Muscle of arm (tissue), 12 donors: ENCODE data around the gene DSCAM. TPM values are rescaled to one million over a fixed set of nuclear protein-coding genes. Genes with fewer than 3 reads are reported as not detected.

Experiments used
- DNase-seq: peaks from one replicate; pipeline ENCODE4 v3.0.0-alpha.2; 2013
- polyA plus RNA-seq, 12 donors: library from polyadenylated mRNA; unstranded; fragments of 120-200 nt; gene quantifications; one replicate each; pipeline ENCODE4 v1.2.1, GENCODE V29; 2013; ENCODE audit not compliant: insufficient read length in 12 of 12

The DSCAM gene
- polyA plus RNA-seq, 12 donors = 0.54 to 2.2 (median 1.4) TPM; not detected in 1

GRCh38 chr21:40841524-40842196 lies 5.3 kb downstream of the DSCAM start:
- peak; percentile 54 for DNase-seq

DNA sequence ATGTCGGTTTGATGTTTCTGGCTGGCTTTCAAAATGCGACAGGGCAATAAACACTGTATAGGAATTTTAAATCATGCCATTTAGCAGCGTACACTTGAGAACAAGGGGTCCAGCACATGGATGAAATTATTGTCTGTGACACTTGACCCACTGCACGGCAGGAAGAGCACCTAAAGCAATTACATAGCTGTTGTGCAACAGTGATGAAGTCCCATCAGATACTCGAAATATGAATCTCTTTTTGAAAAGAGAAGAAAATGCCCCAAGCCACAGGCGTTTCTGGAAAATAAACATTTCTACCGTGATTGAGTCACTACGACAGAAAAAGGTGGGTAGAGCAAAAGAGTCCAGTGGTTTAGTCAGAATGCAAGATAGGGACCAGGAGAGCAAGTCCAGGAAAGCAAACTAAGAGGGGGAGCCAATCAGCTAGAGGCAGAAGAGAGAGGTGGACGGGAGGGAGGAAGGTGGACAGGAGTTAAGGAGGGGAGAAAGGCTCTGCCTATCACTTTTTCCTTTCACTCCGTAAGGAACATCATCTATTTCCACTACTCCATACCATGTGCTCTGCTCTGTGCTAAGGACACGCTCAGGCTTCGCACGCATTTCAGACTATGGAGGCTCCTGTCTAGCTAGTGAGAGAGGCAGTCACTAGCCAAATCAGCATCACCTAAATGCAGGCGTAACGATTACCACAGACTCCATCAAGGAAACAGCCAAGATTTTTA lies 6.4 kb downstream of the DSCAM start:
- DNase-seq = no peak

DNA sequence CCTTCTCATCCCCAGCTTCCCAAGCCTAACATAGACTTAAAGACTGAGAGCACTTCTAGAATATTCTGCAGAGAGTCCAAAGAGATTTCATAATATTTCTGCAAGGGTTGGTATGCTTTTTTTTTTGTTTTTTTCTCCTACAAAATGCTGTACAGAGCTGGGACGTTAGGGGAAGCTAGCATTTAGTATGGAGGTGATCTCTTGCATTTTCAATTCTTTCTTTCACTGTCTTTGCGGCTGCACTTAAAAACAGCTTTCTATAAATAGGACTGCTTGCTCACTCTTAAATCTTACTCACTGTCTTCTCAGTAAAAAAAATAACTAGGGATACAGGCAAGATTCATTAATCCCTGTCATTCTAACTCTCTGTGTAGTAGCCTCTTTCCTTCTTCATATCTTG lies 7.4 kb downstream of the DSCAM start:
- no peak for DNase-seq

GRCh38 chr21:40837456-40837855 lies 9.5 kb downstream of the DSCAM start:
- DNase-seq = no peak

DNA sequence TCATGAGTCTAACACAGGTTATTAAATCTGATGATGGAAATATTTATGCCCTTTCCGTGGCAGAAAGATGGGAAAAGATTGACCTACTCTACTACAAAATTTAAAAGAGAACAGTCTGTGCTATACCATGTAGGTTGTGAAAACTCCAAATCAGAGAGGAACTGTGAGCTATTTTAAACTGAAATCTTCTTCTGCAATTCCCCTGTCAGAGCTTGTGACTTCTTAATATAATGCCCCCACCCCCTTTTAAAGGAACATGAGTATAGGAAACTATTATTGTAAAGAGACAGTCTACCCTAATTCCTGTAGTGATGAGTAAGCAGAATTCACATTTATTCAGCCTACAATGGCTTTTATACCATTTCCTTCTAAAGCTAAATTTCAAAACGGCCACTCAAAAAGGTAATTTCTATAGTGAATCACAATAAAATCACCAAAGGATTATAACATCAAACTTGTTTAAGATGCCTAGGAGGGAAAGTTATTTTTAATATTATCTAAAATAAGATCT lies 11.7 kb downstream of the DSCAM start:
- DNase-seq = no peak

GRCh38 chr21:40833184-40833583 lies 13.8 kb downstream of the DSCAM start:
- DNase-seq = no peak

GRCh38 chr21:40832316-40832715 lies 14.6 kb downstream of the DSCAM start:
- no peak for DNase-seq

DNA sequence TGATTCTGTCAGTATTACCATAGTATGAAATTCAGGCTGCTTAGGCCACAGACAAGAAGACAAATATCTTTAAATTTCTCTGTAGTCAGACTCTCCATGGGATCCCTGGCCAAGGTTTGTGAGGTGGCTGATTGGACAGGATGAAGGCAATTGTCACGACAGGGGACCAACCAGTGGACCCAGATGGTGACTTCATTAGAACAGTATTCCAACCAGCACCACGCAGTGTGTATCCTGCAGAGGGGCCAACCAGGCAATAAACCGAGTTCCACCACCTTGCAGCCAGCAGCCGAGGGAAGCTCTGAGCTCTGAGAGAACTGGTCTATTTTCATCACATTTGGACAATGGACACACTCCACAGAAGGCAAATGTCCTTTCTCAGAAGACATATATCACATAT lies 16.1 kb downstream of the DSCAM start:
- DNase-seq = no peak

GRCh38 chr21:40829791-40830190 lies 17.2 kb downstream of the DSCAM start:
- DNase-seq = no peak

GRCh38 chr21:40829308-40829707 lies 17.6 kb downstream of the DSCAM start:
- no peak for DNase-seq

- no peak for DNase-seq
Measured at GRCh38 chr21:40827509-40827908, 19.4 kb downstream of the DSCAM start.

GRCh38 chr21:40819071-40819900 lies 27.7 kb downstream of the DSCAM start:
- no peak for DNase-seq

- DNase-seq = no peak
Measured at GRCh38 chr21:40813918-40814317, 33.0 kb downstream of the DSCAM start.

DNA sequence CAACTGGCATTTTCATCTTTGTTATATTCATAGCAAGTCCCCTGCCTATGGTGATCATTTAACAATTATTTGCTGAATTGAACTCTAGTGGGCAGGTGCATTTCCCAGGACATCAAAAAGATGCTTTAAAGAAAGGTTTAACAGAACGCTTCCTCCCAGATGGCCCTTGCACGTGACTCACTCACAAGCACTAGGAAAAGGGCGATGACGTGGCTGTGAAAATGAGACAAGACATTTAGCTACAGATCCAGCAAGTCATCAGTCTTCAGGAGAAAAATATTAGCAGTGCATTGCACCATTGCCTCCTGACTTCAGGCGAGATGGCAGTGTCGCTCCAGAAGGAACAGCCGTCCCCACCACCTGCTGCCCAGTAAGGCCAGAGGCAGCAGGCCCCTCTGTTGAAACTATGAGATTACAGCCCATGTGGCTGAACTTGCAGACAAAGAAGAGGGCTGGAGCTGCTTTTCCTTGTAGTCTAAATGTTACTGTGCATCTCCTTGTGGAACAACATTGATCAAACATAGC lies 37.2 kb downstream of the DSCAM start:
- no peak for DNase-seq

DNA sequence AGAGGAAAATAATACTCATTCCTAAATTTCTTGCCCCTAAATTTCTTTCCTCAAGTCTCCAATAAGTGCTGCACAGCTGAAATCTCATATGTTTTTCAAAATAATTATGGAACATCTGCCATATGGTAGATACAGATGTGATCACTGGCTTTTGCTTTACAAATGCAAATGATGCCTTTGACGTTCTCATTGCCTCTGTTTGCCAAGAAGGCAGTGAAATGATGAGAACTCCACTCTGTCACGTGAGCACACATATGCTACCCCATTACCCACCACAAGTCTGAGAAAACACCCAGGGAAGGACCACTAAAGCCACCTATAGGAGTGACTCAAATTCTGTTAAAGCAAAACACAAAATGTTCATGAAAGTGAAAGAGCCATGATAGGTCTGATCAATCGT lies 43.9 kb downstream of the DSCAM start:
- no peak for DNase-seq

GRCh38 chr21:40800126-40800525 lies 46.8 kb downstream of the DSCAM start:
- no peak for DNase-seq

DNA sequence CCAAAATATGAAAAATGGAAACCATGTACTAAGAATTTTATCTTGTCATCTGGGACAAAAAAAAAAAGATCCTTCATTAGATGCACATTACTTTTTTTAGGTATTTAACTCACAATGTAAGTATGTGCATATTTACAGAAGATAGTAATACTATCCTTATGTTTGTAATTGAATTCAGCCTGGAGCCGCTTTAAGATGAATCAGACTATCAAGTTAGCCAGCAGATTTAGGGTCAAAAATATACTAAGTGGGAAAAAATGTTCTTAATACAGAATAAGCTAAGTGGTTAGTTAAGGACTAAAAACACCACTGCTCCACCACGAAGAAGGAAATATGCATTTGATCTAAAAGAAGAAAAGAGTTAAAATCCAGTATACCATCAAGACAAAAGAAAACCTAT lies 49.1 kb downstream of the DSCAM start:
- DNase-seq = no peak

DNA sequence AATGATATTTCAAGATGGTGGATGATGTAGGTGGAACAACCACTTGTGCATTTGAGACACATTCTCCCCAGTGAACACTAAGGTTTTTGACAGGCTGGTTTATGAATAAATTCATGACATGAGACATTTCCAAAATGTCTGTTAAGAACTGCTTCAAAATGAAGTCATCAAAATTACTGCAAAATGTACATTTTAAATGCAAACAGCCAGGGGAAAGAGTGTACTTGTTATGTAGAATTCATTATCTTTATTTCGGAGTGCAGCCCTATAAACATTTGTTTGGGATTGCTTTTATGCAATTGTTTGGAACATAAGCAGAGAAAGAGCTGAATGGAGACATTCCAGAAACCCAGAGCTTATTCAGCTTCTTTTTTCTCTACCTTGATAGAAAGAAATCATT lies 49.5 kb downstream of the DSCAM start:
- no peak for DNase-seq

GRCh38 chr21:40796464-40796863 lies 50.5 kb downstream of the DSCAM start:
- DNase-seq = no peak

GRCh38 chr21:40795313-40795712 lies 51.6 kb downstream of the DSCAM start:
- DNase-seq = no peak

DNA sequence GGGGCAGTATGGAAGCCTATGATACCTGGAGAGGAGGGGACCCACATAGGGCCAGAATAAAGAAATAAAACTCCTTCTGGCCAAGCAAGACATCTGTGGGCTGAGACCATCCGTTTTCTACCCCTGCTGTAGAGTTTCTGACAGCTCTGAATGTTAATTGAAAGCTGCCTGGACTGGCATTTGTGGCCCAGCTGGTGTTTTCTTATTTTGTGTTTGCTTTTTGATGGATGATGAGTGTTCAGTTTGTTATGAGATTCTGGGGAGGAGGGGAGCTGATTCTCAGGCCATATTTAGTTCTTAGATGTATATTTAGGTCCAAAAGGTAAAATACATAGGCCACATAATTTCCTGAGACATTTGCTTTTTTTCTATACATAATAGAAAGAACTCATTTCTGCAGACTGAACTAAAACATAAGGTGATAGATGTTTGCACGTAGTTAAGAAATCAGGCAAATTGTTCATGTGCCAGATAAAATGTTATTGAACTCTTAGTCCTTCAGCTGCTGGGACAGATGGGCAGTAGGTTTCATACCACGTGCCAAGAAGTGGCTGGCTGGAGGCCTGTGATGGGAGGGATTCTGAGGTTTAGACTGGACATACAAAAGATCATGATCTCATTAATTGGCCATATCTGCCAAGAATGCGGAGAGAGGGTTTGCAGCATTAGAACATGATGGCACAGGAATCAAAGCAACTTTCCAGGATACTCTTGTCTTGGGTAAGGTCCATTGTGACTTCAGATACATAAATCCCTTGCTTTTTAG lies 54.1 kb downstream of the DSCAM start:
- peak; percentile 42 for DNase-seq

DNA sequence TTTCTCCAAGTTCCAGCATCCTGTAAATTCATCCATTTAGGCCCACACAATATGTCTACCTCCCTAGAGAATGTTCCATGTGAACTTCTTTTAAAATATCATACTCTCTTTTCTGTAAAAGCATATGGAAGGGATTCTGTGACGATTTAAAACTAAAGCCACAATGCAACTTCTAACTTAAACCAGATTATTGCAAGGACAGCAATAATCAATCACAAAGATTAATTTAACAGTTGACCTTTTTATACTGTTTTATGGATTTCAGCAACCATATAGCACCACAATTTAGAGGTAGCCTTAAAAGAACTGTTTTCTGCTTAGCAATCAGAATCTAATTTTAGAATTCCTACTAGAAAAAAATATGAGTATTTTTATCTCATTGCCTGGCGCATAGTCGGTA lies 58.3 kb downstream of the DSCAM start:
- no peak for DNase-seq
